Lower leg skin (tissue), 3 donors: Measurements from ENCODE around the gene RAPGEF4.

Experiments used
- CTCF ChIP-seq, 3 donors: fragments of 450-650 bp; IDR thresholded peaks; one replicate each; pipeline ENCODE4 v1.5.1; 2016; ENCODE audit warnings: antibody characterized with exemption in 3 of 3, mild to moderate bottlenecking in 3 of 3, moderate library complexity in 2 of 3
- POLR2A ChIP-seq, 2 donors: fragments of 450-650 bp; IDR thresholded peaks; one replicate each; pipeline ENCODE4 v1.6.1; 2016 to 2017; ENCODE audit warnings: antibody characterized with exemption in 2 of 2, mild to moderate bottlenecking in 1 of 2, moderate library complexity in 1 of 2

- TF ChIP-seq CTCF (IDR thresholded peaks at IDR 0.05) (no peak), POLR2A (IDR thresholded peaks at IDR 0.05) (no peak)
Observed at GRCh38 chr2:172986040-172986439, 250.4 kb downstream of the RAPGEF4 start.
